NCI-H2196 treated with DMSO at 0.1 percent for 48 hours (cell line): Measurements from ENCODE around the gene GRIN2C.

Experiments
- DNase-seq: peaks from one replicate; lab custom pipeline; 2025; ENCODE audit not compliant: unreplicated experiment; lab: John Stamatoyannopoulos, UW

GRIN2C gene

DNA sequence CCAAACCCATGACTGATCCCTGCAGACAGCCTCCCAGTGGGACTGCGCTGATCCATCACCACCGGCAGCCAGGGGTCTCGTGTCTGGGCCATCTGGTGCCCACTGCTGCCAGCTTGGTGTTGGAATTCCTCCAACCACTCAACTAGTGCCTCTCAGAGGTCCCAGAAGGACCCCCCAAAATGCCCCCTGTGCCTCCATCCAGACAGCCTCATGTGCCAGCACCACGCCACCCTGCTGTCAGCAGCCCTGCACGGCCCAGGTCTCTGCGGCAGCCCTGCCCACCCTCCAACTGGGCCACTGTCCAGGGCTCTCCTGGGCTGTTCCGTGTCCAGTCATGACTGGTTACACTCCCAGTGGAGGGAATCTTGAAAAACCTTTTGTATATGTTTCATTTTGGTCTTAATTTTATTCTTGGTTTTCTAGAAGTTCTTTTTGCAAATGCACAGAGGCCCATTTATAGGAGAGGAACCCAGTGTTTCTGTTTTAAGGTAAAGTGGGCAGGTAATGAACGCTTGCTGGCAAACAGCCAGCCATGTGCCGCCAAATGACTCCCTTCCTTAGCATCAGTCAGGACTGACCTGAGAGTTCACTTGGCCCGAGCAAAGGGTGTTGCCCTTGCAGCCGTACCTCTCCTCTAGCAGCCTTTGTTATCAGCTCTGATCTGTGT, 34.6 kb downstream of the GRIN2C start:
- DNase-seq: no peak

GRCh38 chr17:74822939-74823367, 36.7 kb downstream of the GRIN2C start:
- DNase-seq: no peak

DNA sequence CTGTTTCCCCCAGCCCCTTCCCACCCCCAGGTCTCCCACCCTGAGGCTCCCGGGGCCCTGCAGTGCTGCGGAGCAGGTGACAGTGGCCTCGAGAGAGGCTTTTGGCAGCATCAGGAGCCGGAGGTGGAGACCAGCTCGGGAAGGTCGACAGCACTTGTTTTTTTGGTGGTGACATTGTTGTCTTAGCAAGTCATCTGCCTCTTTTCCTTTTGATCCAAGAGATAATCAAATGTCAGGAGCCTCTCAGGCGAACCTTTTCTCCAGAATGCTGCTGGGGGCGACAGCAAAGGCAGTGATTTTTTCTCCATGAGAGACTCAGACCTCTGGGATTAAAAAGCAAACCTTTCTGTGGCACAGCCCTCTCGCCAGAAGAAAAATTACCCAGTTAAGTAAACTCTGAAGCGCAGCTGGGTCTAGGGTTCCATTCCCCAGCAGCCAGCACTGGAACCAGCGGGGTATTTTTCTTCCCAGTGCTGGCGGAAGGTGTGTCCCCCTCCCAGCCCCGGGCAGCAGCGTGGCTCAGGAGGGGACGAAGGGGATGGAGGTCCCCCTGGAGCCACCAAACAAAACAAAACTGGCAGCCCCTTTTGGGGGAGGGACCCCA, 37.2 kb downstream of the GRIN2C start:
- no peak for DNase-seq

- DNase-seq: no peak
These were observed 37.9 kb downstream of the GRIN2C start for GRCh38 chr17:74821655-74822334.

DNA sequence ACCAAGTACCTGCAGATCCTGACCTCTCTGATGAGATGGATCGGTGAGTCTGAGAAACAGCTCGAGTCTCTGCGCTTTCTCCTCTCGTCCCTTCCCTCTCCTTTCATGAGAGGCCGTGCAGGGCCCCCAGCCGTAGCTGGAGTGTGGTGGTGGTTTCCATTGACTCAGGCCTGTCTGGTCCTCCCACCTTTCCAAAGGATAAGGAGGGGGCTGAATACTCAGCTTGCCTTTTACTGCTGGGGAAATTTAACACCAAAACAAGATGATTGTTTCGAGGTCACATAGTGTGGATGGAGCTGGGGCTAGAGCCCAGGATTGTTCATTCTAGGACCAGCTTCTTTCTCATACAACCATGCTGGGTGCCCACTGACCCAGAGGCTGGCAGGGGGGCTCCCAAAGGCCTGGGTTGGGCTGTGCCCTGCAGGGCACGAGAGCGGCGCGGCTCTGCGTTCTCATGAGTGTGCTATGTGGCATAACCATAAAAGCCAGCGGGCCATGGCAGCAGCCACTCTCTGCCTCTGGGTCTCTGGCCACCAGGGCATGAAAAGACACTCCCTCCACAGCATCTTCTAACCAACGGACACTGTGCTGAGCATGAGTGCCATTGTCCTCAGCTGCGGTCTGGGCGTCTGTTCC, 39.8 kb downstream of the GRIN2C start:
- no peak for DNase-seq

GRCh38 chr17:74818291-74818938, 41.3 kb downstream of the GRIN2C start:
- DNase-seq: no peak

- DNase-seq: no peak
These were observed 42.6 kb downstream of the GRIN2C start for GRCh38 chr17:74816905-74817620.

DNA sequence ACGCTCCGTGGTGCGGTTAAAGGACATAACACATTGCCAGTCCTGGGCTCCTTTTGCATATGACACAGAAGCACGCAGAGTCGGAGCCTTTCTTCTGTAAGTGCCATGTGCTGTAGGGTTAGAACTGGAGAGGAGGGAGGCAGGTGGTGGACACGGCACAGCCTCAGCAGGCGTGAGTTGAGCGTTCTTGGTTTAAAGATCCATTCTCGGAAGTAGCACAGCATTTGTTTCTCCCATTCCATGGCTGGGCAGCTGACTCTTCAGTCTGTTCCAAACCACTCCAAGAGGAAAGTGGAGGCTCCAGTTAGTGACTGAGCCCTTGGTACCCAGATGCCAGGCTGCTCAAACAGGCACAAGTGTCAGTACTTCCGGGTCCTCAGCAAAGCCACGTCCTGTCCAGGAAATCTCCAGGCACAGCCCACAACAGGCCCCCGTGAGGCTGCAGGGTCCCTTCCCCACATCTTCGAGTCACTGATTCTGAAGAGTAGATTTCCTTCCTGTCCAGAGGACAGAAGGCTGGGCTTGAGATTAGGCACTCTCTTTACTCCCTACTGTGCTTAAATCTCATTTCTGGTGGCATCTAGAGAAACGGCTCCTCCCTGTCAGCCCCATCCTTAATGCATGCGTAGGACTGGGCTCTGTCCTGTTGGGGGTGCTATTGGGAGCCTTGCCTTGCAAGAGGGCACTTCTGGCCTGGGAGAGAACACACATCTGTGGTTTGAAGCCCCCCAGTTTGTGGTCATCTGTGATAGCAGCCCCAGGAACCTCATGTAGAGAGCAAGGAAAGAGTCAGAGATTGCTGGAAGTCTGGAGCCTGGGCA, 43.9 kb downstream of the GRIN2C start:
- DNase-seq: no peak

DNA sequence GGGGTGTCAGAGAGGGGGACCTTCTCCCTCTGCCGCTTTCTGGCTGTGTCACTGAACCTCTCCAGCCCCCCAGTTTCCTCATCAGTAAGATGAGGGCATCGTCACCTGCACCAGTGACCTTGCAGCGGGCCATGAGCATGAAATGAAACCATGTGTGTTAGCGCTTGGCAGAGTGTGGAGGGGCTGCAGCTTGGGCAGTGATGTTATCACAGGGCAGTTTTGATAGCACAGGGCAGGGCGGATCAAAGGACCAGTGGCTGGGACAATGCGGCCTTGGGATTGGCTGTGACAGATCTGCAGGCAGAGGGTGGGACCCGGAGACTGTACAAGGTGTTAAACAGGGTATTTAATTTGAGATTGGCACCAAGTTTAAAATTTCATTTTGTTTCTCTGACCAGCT, 44.6 kb downstream of the GRIN2C start:
- no peak for DNase-seq

- no peak for DNase-seq
These were observed 45.2 kb downstream of the GRIN2C start for GRCh38 chr17:74814453-74814852.

- no peak for DNase-seq
These were observed 47.3 kb downstream of the GRIN2C start for GRCh38 chr17:74812109-74813009.

DNA sequence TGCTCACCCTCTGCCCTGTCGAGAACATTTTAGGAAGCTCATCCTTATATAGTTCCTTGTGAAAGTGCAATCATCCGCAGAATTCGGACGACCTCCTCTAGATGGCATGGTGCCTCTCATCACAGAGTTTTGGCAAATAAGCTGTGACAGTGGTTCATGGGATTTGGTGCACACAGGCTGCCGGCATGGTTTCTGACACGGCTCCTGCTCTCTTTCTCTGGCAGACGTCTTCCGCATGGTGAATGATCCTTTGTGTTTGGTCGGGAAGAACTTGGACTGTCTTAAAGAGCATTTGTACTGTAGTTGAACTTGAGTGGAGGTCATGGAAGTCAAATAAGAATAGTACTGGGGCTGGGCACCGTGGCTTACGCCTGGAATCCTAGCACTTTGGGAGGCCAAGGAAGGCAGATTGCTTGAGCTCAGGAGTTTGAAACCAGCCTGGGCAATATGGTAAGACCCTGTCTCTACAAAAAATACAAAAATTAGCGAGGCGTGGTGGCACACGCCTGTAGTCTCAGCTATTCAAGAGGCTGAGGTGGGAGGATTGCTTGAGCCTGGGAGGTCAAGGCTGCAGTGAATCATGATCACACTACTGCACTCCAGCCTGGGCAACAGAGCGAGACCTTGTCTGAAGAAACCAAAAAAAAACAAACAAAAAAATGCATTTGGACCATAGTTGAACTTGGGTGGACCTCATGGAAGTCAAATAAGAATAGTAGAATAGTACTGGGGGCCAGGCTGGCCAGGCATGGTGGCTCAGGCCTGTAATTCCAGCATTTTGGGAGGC, 48.8 kb downstream of the GRIN2C start:
- no peak for DNase-seq

DNA sequence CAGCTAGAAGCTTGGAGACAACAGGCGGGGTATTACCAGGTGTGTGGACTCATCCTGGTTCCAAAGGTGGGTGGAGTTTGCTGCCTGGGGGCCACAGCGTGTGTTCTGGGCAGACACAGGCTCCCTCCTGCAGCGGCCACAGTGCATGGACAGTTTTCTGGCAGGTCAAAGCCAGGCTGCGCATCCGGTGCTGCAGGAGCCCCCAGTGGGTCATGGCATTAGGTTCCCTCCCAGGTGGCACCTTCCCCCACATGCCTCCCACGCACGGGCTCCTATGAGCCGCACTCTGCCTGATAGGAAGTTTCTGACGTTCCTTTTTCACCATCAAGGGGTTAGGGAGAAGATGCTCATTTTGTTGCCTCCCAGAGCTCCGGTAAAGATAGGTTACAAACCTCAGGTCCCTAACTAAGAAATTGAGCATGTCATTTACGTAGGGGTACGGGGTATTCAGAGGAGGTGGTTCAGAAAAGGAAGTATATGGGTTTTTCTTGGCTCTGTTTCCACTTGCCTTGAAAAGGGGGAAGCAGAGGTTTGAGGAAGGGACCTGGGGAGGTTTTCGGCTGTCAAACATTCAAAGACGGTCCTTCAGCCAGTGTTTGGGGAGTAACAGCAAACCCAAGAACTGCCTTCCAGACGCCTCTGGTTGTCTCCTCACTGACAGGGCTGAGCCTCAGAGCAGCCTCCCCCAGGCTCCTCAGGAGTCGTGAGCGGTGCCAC, 50.8 kb downstream of the GRIN2C start:
- DNase-seq: no peak

GRCh38 chr17:74807925-74808324, 51.8 kb downstream of the GRIN2C start:
- peak; percentile 28 for DNase-seq

- DNase-seq: no peak
These were observed 52.2 kb downstream of the GRIN2C start for GRCh38 chr17:74807441-74807840.

- no peak for DNase-seq
These were observed 53.4 kb downstream of the GRIN2C start for GRCh38 chr17:74806334-74806733.

- DNase-seq: no peak
These were observed 54.1 kb downstream of the GRIN2C start for GRCh38 chr17:74805591-74805991.
